NCI-H187 (cell line): ENCODE data around the gene PACS2.

Experiments used
- DNase-seq, 2 experiments: peaks; one replicate each; lab custom pipeline; 2025; lab: John Stamatoyannopoulos, UW

PACS2 gene

DNA sequence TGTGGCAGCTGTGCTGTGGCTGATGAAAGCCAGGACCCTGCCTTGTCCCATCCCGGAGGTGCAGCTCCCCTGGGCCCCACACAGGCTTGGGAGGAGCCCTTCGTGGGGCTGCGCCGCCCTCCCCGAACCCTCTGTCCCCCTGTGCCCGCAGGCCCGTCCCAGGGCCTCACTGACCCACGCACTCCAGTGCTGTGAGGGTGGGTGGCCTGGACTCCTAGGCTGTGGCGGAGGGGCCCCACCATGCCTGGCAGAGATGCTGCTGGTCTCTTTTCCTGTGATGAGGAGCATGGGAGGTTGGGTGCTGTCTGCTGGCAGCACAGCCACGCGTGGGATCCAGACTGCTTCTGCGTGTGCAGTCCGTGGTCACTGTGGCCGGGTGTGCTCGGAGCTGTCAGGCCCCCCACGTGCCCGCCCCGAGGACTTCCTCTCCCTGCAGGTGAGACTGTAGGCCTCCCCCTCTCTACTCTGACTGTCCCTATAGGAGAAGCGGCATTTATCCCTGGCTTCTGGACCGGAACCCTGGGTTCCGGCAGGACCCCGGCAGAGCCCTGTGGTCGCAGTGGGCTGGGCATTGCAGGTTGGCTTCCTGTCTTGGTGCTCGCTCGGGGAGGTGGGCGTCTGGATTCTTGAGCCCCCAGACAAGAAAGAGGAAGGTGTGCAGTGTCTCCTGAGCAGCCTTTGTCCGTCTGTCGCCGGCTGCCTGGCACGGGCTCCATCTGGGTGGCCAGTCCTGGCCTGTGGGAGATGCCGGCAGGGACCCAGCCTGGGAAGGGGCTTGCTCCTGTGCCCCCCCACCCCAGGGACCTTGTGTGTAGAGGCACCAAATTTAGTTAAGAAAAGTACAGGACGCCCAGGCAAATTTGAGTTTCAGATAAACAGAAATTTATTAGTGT lies 107.4 kb downstream of the PACS2 start:
- DNase-seq, result no peak

DNA sequence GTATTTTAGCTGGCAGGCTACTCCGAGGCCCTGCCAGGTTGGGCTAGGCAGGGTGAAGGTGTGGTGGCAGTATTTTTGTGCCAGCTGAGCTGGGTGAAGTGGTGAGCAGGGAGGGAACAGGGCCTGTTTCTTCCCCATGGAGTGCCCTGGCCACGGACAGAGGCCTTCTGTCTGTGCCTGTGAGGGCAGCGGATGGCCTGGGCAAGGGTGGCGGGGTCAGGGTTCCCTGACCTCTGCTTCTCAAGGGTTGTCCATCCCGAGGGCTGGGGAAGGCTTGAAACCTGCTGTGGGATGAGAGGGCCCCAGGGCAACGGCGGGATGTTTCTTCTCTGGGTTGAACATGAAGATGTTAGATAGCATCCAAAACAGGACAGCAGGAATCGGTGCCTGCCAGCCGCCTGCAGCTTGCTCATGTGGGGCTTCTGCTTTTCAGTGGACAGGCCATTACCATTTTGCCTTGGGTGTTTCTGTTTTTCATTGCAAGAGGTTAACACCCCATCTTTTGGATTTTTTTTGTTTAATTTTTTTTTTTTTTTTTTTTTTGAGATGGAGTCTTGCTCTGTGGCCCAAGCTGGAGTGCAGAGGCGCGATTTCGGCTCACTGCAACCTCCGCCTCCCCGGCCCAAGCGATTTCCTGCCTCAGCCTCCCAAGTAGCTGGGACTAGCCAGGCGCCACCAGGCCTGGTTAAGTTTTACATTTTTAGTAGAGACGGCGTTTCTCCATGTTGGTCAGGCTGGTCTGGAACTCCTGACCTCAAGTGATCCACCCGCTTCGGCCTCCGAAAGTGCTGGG lies 108.3 kb downstream of the PACS2 start:
- DNase-seq, result no peak

DNA sequence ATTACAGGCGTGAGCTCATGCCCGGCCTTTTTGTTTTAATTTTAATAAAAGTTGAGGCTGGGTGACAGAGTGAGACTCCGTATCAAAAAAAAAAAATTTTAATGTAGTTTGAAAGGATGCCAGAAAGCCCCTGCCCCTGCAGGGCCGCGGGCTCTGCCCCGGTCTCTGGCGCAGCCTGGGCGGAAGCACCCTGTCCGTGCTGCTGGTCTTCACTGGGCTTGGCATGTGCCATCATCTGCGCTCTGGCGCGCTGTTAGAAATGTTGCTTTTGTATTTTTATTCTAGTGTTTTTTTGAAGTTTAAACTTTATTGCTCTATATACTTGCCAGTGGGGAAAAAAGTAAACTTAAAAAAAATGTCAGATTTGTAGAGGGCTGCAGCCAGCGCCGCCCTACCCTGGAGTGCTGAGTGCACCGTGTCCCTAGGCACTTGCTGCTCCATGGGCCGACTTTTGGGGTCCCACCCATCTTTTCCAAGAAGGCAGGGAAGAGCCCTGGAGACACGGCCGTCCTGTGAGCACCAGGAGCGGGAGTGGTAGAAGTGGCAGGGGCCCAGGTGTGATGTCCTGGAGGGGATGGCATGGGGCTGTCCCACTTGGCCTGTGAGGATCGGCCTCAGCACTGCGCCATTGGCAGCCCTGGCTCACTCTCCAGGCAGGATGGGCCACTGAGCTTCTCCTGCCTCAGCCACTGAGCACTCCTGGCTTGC lies 109.1 kb downstream of the PACS2 start:
- DNase-seq, result no peak

DNA sequence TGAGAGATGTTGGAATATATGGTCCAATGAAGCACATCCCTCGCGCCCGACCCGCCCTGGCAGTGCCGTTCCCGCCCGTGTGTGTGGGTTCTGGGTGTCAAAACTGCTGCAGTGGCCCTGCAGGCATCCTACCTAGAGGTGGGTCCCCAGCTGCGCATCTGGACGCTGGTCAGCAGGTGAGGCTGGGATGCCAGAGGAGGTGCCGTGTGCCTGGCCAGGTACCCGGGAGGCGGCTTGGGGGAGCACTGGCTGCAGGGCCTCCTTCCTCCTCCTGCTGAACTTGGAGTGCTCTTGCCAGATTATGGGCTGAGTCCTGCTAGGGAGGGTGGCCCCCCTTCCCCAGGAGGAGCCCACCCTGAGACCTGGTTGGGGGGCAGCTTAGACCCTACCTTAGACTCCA lies 110.3 kb downstream of the PACS2 start:
- DNase-seq, result no peak

DNA sequence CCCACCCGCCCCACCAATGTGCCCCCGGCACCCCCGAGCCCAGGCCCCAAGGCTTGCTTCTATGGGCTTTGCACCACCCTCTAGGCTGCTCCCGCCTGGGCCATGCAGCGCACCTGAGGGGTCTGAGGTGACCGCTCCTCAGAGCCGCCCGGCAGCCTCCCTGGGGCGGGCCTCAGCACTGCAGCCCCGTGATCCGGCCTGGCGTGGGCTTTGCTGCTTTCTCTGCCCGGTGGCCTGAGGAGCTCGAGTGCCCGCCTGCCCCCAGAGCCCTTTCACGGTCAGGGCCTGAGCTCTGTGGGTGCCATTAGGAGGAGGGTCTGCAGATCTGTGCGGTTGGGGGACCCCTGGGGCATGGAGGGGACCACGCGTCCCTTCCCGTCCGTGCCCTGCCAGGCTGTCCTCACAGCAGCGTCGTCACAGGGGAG lies 111.3 kb downstream of the PACS2 start:
- no peak for DNase-seq

DNA sequence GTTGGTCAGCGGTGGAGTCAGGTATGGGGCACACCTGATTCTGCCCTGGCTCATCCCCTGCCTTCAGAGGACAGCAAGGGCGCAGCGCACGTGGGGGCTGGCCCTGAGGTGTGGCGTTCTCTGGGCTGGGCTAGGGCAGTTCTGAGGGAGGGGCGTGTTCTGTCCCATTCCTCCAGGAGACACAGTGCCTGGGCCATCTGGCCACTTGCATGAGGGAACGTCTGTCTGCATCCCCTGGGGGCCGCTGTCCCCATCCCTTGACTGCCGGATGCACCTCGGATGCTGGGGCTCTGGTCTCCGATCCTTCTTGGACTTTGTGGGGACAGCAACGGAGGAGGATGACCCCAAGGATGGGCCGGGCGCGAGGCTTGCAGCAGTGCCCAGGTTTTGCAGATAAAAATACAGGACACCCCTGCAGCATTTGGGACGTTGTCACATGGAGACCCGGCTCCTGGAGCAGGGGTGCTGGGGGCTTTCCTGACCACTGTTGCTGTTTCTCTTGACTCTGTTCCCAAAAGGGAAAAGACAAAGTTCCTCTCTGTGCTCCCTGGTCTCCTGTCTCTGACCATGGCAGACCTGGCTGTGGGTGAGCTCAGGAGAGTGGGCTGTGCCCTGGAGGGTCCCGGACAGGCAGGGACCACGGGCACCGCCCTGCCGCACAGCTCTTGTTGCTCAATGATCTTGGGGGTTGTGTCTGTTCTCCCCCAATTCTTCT lies 112.0 kb downstream of the PACS2 start:
- DNase-seq, result no peak

DNA sequence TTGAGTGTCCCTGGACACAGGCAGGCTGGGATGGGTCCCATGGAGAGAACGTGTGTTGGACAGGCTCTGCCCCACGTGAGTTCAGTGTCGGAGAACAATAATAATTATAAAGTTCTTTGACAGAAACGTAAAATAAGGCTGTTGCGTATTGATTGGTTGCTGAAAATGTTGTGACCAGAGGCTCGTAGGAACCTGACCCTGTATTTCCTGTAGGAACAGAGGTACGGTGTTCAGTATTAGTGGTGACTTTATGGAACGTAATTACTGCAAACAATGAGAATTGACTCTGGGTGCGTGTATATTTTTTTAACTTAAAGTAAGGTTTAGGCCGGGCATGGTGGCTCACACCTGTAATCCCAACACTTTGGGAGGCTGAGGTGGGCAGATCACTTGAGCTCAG lies 112.9 kb downstream of the PACS2 start:
- no peak for DNase-seq

DNA sequence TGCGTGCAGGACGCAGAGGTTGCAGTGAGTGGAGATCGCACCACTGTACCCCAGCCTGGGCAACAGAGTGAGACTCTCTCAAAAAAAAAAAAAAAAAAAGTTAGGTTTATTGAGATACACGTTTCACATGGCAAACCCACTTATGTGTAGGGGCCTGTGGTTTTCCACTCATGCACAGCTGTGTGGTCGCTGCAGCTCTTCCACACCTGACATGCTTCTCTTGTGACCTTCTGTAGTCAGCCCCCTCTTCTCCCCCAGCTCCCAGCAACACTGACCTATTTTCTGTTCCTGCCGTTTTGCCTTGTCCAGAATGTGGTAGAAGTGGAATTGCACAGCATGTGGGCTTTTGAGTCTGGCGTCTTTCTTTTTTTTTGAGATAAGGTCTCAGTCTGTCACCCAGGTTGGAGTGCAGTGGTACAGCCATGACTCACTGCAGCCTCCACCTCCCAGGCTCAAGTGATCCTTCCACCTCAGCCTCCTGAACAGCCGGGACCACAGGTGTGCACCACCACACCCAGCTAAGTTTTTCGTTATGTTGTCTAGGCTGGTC lies 113.5 kb downstream of the PACS2 start:
- no peak for DNase-seq

DNA sequence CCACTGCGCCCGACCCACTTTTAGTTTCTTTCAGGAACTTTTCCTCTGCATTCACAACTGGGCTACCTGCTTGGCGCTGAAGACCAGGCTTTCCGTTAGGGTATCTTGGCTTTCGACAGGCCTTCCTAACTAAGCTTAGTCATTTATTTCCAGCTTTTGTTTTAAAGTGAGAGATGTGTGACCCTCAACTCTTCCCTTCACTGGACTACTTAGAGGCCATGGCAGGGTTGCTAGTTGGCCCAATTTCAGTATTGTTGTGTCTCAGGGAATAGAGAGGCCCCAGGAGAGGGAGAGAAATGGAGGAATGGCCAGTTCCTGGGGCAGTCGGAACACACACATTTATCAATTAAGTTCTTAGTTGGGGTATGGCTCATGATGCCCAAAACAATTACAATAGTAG lies 115.5 kb downstream of the PACS2 start:
- no peak for DNase-seq

DNA sequence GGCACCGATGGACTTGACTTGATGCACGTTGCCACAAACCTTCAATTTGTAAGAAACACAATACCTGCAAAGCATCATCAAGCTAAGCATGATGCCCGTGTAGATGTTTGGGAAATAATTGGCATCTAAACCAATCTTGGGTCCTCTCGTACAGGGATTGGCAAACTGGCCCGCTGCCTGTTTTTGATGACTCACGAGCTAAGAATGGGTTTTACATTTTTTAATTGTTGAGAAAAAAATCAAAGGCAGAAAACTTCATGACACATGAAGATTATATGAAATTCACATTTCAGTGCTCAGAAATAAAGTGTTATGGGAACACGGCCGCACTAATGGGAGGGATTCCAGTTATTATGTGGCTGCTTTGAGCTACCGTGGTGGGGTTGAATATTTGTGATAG lies 116.0 kb downstream of the PACS2 start:
- no peak for DNase-seq

DNA sequence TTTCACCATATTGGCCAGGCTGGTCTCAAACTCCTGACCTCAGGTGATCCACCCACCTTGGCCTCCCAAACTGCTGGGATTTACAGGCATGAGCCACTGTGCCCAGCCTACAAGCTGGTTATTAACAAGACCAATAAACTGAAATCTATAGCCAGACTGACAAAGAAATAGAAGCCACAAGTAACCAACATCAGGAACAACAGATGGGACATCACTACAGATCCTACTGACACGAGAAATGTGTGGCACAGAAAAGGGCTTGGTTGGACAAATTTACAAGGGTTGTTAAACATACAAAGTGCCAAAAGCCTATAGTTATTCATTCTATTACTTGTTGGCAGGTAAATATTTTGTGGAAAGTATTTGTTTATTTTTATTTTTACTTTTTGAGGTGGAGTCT lies 116.7 kb downstream of the PACS2 start:
- DNase-seq, result no peak

DNA sequence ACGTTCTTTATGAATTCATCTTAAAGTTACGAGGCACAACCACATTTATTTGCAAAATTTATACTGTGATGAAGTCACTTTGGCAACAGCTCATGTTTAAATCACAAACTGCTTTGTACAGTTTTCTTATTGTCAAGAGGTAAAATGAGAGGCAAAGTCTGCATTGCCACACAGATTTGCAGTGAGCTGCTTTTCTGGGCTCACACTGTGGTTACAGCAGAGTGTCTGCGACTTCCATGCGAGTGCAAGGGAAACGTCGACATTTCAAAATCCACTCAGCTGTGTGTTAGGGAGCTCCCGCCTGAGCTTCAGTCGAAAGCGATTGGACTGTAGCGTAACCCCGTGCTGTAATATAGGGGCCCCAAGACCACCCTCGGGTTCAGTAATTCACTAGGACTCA lies 118.1 kb downstream of the PACS2 start:
- DNase-seq, result no peak

DNA sequence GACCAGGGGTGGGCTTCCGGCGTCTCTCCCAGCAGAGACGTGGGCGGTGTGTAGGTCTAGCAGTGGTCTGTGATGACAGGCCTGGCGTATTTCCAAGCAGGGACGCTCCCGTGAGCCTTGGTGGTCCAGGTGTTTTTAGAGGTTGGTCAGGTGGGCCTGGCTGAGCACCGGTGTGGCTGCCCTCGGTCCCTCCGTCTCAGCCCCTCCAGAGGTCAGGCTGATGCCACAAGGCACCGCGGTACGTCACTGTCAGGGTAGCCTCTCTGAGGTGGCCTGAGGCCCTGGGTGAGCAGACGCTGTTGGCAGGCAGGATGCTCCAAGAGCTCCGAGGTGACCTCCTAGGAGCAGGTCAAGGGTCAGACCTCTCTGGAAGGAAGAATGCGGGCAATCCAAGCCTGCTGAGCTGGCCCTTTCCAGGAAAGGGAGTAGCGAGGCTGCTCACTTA lies 118.6 kb downstream of the PACS2 start:
- DNase-seq, result no peak

DNA sequence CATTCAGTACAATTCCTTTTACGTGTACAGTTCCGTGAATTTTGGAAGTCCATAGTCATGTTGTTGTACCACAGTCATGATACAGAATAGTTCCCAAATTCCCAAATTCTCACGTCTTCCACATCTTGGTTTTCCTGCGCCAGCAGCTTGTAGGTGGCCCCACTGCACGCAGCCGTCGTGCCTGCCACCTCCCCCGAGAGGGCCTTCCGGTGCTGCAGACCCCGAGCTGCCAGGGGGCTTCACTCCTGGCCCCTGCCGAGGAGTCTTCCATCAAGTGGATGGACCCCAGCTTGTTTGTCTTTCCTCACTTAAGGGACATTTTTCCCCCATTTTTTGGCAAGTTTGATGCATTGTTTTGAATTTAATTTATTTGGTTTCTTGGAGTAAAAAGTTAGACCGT lies 121.9 kb downstream of the PACS2 start:
- DNase-seq, result no peak

DNA sequence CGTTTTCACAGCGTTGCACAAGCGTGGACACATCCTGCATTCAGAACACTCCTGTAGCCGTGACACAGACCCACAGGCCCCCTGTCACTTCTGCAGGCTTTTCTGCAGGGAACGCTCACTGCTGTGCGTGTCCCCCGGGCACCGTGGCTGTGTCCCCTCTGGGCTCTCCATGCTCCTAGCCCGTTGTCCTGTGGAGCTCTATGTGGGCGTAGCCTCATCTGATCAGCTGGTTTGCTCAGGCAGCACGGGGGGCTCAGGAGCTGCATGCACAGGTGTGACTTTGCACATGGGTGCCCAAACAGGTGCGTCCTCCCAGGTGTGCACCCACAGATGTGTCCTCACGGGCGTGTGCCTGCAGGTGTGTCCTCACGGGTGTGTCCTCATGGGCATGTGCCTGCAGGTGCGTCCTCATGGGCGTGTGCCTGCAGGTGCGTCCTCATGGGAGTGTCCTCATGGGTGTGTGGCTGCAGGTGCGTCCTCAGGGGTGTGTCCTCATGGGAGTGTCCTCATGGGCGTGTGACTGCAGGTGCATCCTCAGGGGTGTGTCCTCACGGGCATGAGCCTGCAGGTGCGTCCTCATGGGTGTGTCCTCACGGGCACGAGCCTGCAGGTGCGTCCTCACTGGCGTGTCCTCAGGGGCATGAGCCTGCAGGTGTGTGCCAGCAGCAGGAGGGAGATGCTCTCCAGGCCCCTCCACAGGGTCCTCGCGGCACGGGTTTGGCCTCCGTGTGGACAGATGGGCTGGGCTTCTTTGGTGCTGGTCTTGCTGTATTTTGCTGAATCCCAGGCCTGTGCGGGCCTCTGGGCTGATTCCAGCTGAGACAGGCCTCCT lies 122.6 kb downstream of the PACS2 start:
- DNase-seq, result peak; percentile 56 to 75

DNA sequence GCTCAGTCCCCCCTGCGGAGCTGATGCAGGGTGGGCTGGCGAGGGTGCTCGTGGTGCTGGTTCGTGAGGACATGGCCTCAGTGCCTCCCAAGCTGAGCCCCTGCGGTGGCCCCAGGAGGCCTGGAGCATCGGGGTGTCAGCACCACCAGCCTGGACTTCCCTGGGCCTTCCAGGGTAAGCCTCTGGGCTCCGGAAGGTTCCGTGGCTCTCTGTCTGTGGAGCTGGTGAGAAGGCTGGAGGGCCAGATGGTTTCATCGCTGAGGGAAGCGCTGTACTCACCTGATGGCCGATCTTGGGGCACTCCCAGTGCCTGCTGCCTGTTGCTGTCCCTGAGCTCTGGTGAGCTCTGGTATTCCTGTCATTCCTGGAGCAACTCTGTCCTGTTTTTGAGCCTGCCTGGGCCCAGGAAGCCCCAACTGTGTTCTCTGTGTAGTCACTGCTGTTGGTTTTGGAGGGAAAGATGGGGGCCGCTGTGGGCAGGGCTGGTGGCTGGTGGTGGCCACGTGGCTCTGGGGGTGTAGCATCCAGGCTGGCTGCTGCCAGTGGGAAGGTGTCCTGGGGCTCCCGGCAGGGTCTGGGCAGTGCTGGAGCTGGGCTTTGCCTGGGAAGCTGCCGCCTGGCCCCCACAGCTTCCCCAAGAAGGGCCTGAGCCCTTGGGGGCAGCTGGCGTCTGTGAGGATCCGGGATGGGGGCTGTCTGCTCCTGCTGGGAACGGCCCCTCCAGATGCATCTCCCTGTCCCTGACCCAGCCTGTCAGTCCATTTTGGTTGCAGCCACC lies 123.4 kb downstream of the PACS2 start:
- DNase-seq, result no peak

DNA sequence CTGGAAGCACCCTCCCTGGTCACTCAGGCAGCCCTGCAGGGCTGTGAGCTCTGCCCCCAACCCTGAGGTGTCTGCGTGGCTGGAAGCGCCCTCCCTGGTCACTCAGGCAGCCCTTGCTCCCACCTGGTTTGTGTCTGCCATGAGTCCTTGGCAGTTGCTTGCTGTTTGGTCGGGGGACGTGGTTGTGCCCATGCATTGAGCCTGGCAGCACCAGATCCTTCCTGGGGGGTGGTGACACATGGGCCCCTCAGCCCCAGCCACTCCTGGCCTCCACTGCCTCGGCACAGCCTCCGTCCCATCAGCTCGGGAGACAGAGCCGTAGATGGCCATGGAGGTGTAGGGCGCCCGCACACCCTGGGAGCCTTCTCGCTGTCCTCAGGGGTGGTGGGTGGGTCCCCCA lies 124.6 kb downstream of the PACS2 start:
- no peak for DNase-seq

DNA sequence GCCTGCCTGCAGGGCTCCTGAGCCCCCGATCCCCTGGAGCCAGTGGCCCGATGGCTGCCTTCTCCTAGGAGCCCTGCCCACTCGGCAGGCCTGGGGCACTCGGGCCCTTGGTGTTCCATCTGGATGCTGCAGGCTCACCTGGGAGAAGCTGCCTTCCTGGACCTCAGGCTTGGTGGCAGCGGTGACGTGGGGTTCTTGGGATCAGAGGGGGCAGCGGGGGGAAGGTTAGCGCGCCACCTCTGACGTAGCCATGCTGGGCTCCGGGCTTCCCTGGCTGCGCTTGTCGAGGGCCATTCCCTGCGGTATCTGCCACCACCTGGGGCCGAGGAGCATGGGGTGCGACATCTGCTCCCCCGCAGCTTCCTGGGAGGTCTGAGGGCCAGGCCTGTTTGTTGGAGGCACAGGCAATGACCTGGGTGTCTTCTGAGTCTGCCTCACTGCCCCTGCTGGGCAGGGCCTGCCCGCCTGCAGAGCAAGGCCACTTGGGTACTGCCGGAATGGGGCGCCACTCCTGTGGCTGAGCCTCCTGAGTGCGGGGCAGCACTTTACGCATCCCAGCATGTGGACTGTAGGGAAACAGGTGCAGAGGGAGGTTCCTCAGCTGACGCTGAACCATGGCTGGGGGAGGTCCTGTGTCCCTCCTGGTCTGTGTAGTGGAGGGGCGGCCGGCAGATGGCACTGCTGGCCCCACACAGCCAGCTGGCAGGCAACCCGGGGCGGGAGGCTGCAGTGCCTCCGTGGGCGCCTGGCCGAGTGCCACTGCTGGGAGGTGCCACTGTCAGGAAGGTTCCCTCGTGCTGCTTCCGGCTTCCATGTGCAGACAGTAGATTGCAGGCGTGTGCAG lies 125.4 kb downstream of the PACS2 start:
- DNase-seq, result no peak

DNA sequence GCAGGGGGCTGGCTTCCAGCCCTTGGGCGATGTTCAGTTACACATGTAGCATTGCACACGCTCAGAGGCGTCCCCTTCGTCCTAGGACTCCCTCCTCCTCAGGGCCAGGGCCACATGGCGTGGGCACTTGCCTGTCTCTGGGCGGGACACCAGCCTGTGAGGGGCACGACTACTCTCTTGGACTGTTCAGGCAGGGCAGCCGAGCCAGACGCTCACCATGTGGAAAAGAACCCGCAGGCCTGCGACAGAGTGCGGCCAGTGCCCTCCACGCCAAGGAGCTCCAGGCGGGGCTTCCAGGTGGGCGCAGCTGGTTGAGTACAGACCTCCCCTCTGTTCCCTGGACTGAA lies 126.0 kb downstream of the PACS2 start:
- no peak for DNase-seq
